NOMO-1 treated with DMSO at 0.1 percent for 48 hours (cell line): ENCODE results near the gene RNF26.
A peak's percentile ranks its signal among the peaks of the same experiment; 100 is the strongest.

Experiments used
- DNase-seq: peaks from one replicate; lab custom pipeline; 2025; ENCODE audit not compliant: unreplicated experiment; lab: John Stamatoyannopoulos, UW

Gene RNF26

DNA sequence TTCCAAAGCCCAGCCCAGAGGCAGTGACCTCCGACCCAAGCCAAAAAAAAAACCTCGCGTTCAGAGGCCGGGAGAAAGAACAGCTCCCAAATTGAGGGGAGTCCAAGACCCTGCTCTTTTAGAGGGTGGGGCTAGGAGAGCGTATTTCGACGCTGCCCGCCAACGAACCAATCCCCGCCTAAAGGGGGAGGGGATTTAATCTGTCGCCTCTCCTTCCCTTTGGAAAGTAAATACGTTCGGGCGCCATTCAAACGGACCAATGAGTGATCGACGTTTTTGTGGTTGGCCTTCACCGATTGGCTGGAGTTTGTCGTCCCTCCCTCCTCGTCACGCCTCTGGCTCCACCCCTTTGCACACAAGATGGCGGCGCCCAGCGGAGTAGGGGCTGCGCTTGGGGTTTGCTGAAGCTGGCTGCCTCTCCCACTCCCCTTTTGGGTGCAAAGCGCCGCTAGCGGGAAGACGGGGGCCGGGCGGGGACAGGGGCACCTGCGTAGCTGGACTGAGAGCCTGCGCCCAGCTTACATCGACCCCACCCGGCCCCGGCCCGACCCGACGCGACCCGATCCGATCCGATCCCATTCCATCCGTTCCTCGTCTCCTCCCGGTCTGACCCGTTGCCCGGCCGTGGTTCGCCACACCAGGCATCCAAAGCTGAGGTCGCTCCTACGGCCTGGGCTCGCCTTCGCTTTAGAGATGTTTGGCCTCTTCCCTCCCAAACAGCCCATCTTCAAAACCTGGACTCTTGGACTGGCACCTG, at the start of gene RNF26:
Gene RNF26, plus strand, starts transcription at position 354 of the 757 bp plus-strand sequence. CDS start 596 bp downstream, outside the sequence.
- DNase-seq, result peak; percentile 97

DNA sequence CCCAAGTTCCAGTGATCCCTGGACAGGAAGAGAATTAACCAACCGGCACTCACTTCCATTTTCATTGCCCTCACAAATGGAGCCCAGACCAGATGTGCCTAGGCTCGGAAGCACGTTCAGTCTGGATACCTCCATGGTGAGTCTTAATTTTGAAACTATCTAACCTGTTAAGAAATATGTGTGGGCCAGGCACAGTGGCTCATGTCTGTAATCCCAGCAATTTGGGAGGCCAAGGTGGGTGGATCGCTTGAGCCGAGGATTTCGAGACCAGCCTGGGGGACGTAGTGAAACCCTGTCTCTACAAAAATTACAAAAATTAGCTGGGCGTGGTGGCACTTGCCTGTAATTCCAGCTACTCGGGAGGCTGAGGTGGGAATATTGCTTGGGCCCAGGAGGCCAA, 48.9 kb upstream of the RNF26 start:
- no peak for DNase-seq

DNA sequence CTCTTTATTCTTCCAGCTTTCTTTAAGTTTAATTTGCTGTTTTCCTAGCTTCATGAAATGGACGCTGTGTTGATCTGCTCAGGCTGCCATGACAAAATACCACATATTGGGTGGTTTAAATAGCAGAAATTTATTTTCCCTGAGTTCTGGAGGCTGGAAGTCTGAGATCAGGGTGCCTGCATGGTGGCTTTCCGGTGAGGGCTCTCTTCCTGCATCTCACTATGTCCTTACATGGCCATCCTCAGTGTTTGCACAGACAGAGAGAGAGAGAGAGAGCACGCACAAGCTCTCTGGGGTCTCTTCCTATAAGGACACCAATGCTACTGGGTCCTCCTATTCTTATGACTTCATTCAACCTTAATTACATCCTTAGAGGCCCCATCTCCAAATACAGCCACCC, 46.1 kb upstream of the RNF26 start:
- no peak for DNase-seq

DNA sequence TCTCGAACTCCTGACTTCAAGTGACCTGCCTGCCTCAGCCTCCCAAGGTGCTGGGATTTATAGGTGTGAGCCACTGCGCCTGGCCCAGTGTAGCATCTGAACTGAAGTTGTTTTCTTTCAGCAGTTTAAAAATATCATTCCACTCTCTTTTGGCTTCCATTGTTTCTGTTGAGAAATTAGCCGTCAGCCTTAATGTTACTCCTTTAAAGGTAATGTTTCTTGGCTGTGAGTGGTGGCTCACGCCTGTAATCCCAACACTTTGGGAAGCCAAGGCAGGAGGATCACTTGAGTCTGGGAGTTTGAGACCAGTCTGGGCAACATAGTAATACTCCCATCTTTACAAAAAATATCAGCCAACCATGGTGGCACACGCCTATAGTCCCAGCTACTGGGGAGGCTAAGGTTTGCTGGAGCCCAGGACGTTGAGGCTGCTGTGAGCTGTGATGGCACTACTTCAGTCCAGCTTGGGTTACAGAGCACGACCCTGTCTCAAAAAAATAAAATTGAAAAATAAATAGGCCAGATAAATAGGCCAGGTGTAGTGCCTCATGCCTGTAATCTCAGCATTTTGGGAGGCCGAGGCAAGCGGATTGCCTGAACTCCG, 43.3 kb upstream of the RNF26 start:
- DNase-seq, result no peak

DNA sequence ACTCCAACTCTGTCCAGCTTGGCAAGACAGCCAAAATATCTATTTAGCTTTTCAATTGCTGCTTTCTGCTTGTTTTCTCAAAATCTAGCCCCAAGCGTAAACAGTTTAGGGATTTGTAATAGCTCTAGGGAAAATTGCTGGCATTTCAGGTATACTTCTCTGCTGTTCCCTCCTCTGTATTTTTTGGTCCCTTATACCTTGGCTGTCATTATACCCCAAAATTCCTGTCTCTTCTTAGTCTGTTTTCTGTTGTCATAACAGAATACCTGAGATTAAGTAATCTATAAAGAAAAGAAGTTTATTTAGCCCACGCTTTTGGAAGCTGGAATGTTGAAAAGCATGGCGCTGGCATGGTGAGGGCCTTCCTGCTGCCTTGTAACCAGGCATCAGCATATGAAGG, 40.9 kb upstream of the RNF26 start:
- no peak for DNase-seq

DNA sequence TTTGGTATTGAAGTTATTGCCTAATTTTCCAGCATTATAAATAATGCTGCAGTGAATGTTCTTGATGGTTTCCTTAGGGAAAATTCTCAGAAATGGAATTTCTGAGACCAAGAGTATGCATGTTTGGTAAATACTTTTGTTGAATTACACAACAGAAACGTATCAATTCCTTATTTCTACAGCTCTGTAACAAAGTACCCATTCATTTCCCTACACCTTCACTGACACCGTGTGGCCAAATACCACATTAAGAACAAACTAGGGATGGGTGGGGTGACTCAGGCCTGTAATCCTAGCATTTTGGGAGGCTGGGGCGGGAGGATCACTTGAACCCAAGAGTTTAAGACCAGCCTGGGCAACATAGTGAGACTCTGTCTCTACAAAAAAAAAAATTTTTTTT, 39.1 kb upstream of the RNF26 start:
- no peak for DNase-seq

DNA sequence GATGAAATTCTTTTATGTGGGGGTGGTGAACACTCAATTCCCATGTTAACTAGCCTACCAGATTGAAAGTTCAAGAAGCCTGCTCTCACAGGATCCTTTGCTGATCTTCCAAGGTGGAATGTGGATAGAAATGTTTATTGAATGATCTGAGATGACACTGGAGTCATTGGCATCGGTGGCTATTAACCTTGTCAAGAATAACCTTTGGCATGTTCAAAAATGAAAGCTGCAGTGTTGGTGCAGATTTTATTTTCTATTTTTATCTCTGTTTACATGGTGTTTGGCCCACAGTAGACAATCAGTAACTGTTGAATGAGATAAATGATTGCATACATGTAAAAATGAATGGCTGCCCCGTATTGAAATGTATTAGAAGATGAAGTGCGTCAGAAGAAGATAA, 36.4 kb upstream of the RNF26 start:
- no peak for DNase-seq

DNA sequence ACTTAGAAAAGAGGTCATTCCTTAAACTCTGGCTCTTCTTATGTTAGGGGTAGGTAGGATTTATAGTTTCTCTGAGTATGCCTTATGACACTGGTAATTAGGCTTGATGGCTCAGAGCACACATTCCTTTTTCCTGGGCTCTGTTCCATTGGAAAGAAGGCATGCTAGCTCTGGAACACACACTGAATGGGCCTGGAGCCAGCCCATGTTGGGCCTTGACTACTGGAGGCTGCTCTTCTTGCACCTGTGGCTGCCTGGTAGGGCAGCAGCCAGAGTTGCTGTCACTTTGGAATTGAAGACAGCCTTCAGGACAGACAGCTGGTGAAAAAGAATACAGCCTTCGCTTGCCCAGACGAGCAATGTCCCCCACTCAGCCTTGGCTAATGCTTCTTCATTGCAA, 35.6 kb upstream of the RNF26 start:
- DNase-seq, result no peak

DNA sequence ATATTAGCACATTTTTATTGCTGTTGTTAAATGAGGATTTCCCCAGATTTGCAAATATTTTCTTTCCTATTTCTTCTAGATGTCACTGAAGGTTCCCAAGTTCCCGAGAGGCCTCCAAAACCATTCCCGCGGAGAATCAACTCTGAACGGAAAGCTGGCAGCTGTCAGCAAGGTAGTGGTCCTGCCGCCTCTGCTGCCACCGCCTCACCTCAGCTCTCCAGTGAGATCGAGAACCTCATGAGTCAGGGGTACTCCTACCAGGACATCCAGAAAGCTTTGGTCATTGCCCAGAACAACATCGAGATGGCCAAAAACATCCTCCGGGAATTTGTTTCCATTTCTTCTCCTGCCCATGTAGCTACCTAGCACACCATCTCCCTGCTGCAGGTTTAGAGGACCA, 34.9 kb upstream of the RNF26 start:
- DNase-seq, result no peak

DNA sequence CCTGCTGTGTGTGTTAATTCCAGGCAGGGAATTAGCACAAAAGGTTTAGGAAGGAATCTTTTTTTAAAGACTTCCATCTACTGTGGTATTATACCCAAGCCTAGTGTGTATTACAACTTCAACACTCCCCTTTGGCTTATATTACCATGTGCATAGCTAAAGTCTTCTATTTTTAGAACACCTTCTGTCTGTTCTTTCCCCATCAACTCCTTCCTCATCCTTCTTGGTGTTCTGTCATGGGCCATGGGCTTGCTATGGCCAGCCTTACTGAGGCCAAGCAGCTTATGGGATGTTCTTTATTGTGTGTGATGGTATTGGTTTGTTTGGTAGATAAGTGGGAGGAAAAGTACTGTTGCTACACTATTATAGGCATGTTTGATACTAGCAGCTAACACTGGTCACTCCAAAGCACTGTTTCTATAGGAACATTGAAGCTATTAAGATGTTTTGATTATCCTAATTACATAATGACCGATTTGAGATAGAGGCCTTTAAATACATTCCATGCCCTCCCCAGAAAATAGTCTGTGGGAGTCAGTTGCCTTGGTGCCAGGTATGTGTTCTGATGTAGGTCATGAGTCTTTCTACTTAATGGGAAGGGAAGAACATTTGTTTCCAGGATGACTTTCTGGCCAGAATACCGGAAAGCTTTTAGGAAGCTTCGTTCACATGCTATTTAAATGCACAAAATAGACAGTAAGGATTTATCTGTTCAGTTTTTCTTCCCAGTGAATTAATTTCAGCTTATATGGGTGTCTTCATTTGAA, 33.9 kb upstream of the RNF26 start:
- DNase-seq, result no peak

DNA sequence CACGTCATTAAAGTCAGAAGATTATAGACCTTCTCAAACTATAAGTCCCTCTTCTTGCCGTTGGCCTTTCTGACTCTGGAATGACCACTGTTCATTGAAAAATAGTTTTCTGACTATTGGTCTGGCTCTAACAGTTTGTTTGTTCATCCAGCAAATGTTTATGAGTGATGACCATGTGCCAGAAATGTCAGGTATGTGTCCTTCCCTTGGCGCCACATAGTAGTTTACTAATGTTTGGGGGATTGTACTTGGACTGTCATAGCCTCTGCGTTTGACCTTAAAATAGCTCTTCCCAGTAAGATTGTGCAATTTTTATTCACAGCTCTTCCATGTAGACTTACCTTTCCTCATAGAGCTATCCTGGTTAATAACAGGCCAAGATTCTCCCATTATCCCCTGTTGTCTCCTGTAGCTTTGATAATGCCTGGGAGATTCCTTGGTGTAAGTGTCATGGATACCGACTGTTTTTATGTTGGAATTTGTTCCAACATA, 31.1 kb upstream of the RNF26 start:
- no peak for DNase-seq

DNA sequence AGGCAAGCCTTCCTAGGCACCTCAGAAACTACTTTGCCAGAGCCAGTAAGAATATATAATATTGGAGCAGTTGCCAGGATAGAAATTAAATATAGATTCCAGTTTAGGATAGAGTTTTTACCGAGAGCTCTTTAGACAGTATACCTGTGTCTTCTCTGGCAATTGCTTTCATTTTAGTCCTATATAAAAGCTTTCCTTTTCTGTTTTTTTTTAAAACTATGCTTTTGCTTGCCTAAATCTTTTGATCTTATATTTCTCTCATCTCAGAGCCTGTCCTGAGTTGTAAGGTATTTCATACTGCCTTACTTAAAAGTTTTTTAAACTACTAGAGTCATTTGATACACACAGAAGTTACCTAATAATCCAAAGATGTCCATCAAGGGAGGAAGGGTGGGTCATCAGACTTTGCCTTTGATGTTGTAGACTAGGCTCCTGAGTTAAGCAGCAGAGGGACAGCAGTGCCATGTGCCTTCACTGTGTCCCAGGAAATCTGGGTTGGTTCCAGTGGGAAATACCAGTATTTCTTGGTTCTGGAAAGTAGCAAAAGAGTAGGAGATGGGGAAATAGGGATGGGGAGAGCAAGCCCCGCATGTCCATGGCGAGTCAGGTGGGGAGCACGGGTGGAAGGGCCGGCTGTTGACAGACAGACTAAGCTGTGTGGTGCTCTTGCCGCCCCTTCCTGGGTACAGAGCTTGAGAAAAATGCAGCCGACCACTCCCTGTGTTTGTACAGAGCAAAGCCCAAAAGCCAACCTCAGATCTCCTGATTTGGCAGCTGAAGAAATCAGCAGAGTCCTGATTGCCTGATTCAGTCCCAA, 28.6 kb upstream of the RNF26 start:
- no peak for DNase-seq

DNA sequence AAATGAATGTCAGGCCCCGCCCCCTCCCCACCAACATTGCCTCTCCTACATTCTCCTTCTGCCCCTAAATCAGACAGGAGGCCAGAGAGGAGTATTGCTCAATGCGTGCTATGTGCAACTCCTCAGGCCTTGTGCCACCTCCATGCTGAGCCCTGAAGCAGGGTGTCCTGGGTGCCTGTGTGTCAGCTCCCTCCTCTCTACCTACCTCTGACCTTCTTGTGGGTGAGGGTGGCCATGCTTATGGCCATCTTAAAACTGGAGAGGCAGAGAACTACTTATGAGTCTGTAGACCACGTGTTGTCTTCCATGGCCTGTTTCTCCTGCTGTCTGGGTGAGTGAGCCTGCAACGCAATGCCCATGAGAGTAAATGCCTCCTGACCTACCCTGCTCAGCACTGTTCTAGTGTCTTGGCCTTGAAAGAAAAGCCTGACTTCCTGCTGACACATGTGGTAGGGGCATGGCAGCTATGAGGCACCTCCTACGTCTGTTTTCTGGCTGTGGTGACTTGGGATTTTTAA, 27.9 kb upstream of the RNF26 start:
- no peak for DNase-seq

DNA sequence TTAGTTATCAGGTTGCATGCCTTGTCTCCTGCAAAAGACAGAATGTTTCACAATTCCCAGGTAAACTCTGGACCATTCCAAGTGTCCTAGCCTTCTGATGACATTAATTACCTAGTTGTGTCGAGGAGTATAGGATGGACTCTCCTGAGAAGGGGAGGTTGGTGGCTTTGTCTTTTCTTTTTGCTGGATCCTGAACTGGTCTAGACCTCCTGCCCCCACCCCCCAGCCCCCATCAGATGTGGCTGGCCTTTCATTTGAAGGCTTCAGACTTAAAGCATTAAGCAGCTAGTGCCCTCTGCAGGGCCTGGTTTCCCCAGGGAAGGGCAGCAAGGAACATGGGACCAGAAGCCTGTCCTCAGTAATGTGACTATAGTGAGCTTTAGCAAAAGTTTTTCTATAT, 27.1 kb upstream of the RNF26 start:
- DNase-seq, result no peak

DNA sequence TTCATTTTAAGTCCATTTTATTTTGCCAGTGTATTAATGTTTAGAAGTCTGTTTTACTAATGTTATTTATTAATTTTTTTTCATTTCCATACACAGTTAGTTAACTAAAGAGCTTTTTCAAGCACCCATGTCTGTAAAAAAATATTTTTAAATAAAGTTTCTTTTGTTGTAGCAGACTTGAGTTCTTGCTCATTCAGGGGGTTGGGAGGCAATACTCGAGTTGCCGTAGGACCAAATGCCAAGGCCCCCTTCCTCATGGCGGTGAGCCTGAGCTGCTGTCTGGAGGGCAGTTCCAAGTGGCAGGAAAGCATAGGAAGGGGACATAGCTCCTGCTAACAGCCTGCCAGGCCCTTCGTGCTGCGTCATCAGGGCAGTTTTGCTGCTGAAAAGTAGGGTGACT, 26.4 kb upstream of the RNF26 start:
- no peak for DNase-seq

DNA sequence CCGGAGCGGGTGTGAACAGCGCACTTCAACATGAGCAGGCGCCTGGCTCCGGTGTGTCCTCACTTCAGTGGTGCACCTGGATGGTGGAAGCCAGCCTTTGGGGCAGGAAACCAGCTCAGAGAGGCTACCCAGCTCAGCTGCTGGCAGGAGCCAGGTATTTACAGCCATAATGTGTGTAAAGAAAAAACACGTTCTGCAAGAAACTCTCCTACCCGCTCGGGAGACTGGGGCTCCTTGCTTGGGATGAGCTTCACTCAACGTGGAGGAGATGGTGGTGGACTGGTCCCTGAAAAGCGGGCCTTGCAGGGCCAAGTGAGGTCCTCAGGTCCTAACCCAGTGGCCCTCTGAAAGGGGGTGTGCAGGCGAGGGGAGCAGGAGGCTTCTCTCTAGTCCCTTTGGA, 24.9 kb upstream of the RNF26 start:
- DNase-seq, result no peak

DNA sequence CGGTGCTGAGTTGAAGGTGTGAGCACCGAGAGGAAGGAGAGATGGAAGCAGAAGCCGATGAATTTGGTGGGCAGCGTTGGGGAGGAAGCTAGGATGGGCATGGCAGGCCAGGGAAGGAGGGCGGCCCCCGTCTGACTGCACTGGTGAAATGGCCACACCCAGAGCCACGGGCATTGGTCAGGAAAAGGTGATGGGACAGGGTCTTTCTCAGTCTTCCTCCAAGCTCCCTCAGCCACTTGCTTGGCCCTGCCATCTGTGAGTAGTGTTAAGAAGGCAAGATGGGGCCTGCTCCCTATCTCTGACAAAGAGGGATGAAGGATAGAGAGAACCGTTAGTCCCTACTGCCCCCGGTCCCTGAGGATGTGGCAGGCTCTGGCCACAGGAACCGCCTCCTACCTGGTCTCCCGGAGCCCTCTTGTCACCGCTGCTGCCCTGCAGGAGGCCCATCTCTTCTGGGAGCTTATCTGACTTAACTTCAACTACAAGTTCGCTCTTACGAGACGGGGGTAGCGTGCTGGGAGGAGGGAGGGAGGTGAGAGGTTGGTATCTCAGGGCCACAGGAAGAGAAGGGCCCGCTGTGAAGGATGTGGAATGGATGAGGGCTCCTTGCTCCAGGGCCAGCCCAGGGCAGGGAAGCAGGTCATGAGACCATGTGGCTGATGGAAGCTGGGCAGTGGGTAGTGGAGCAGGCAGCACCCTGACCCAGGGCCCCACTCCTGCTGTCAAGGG, 24.2 kb upstream of the RNF26 start:
- DNase-seq, result no peak

DNA sequence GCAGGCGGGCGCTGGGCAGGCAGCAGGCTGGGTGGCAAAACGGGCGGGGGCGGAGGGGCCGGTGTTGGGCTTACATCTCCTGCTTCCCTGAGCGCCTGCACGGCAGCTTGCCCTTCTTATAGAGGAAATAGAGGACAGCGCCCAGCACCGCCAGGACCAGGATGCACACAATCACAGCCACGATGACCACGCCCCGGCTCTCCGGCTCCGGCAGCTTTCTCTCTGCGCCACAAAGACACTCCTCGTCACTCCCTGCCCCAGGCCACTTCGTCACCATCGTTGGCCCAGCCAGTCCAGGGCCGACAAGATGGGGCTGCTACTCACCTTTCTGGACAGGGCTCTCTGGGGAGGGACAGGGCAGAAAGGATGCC, 23.7 kb upstream of the RNF26 start:
- DNase-seq, result no peak

DNA sequence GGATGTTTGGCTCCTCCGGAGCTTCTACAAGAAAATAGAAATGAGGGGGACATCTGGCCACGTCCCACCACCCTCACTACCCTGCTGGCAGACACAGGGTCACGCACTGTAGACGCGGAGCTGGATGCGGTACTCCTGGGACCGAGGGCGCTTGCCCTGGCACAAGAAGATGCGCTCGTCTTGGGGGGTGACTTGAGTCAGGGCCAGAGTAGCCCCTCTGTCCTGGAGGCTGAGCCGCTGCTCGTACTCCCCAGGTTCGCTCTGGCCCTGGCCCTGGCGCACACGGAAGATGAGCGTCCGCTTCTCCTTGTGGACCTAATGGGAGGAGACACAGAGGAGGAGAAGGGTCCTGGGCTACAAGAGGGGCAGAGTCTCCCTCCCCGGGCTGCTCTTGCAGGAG, 19.6 kb upstream of the RNF26 start:
- DNase-seq, result no peak
